ENCODE measurements around the gene MRPL40. TPM values are rescaled to one million over a fixed set of nuclear protein-coding genes. Genes with fewer than 3 reads are reported as not detected.

The MRPL40 gene
- total RNA-seq, 1 donor: 34.4 TPM

- H3K79me2 ChIP-seq (ENCODE audit: insufficient read depth, low read length): peaks cover 19% of the 10 kb centered on the region
- no peak overlapping the region for H3K4me3 ChIP-seq (ENCODE audit: insufficient read depth, low read length)
- H3K4me2 ChIP-seq (ENCODE audit: insufficient read depth, low read length): no peak overlapping the region
- no peak overlapping the region for H2AFZ ChIP-seq (ENCODE audit: low read length)
- H4K20me1 ChIP-seq (ENCODE audit: insufficient read depth, low read length): peaks cover under 1% of the 10 kb centered on the region
- H3K27ac ChIP-seq (ENCODE audit: low read depth, low read length): no peak overlapping the region
- H3K27me3 ChIP-seq (ENCODE audit: insufficient read depth, low read length): no peaks in the 10 kb centered on the region
- peaks cover 13% of the 10 kb centered on the region for H3K36me3 ChIP-seq (ENCODE audit: insufficient read depth, low read length)
- TF ChIP-seq, protein P1, sequence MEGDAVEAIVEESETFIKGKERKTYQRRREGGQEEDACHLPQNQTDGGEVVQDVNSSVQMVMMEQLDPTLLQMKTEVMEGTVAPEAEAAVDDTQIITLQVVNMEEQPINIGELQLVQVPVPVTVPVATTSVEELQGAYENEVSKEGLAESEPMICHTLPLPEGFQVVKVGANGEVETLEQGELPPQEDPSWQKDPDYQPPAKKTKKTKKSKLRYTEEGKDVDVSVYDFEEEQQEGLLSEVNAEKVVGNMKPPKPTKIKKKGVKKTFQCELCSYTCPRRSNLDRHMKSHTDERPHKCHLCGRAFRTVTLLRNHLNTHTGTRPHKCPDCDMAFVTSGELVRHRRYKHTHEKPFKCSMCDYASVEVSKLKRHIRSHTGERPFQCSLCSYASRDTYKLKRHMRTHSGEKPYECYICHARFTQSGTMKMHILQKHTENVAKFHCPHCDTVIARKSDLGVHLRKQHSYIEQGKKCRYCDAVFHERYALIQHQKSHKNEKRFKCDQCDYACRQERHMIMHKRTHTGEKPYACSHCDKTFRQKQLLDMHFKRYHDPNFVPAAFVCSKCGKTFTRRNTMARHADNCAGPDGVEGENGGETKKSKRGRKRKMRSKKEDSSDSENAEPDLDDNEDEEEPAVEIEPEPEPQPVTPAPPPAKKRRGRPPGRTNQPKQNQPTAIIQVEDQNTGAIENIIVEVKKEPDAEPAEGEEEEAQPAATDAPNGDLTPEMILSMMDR (IDR thresholded peaks at IDR 0.05; ENCODE audit: extremely low read depth, low read depth, low read length): no peak
- H3K9me3 ChIP-seq (ENCODE audit: low read depth, low read length): no peaks in the 10 kb centered on the region
- no peak for DNase-seq (ENCODE audit: insufficient read length, low spot score, missing footprints)
- H3K4me1 ChIP-seq (ENCODE audit: insufficient read depth, low read length): peaks cover 11% of the 10 kb centered on the region
Measured at GRCh38 chr22:19483481-19484244, 51.3 kb downstream of the MRPL40 start.

Other genes starting within 250 kb of the MRPL40 start
- gene CLTCL1, start 140.8 kb upstream of the MRPL40 start, total RNA-seq: 28.6 and 29.7 TPM in 2 replicates
- 19.2 and 22.1 TPM in 2 replicates for gene HIRA, start 812 bp upstream of the MRPL40 start, total RNA-seq
- gene C22orf39, start 15.2 kb downstream of the MRPL40 start, total RNA-seq: 14.8 and 15.0 TPM in 2 replicates
- 53.9 and 56.8 TPM in 2 replicates for gene UFD1, start 46.6 kb downstream of the MRPL40 start, total RNA-seq
- 0.72 and 1.5 TPM in 2 replicates for gene CDC45, start 47.4 kb downstream of the MRPL40 start, total RNA-seq
- not detected in 2 replicates for gene CLDN5, start 91.9 kb downstream of the MRPL40 start, total RNA-seq